Measurements from ENCODE around the gene TADA2B.

The TADA2B gene

GRCh38 chr4:7021930-7022664, 21.1 kb upstream of the TADA2B start:
- Histone ChIP-seq H3K4me2 (no peak overlapping the region), H3K36me3 (peaks cover 97 to 100% (median 99%) of the 10 kb centered on the region in 11 experiments), H3K4me1 (peaks cover 0 to 21% (median 4%) of the 10 kb centered on the region in 10 experiments; a peak in 8 of 20 replicates), H3K9ac (0 out of 22 replicates have a peak overlapping the region, but pooled peaks of 2 of the 11 experiments have one; percentile 8 to 28), H3K4me3 (no peak overlapping the region), H3K9me3 (replicated peaks in 1 of 11) (no peaks in the 10 kb centered on the region), H3K27me3 (no peaks in the 10 kb centered on the region), H3K27ac (0 out of 22 replicates have a peak overlapping the region, but pooled peaks of 2 of the 11 experiments have one; percentile 10 to 14), H4K20me1 (peaks cover 65 to 100% (median 99%) of the 10 kb centered on the region in 11 experiments)
- TF ChIP-seq Cebpa-rat (IDR thresholded peaks at IDR 0.05), result no peak

- no peak overlapping the region for H3K27ac ChIP-seq
- peaks cover 7 to 35% (median 14%) of the 10 kb centered on the region in 10 experiments for H3K4me1 ChIP-seq
- TF ChIP-seq Cebpa-rat (IDR thresholded peaks at IDR 0.05), result no peak
- H3K36me3 ChIP-seq, result peaks cover 94 to 100% (median 98%) of the 10 kb centered on the region in 11 experiments
- no peak overlapping the region for H3K4me2 ChIP-seq
- 0 out of 22 replicates have a peak overlapping the region, but pooled peaks of 1 of the 11 experiments have one; percentile 14 for H3K9ac ChIP-seq
- no peaks in the 10 kb centered on the region for H3K9me3 ChIP-seq (replicated peaks in 1 of 11)
- H3K4me3 ChIP-seq, result no peak overlapping the region
- peaks cover 65 to 100% (median 98%) of the 10 kb centered on the region in 11 experiments for H4K20me1 ChIP-seq
- H3K27me3 ChIP-seq, result no peaks in the 10 kb centered on the region
These were observed 19.7 kb upstream of the TADA2B start for GRCh38 chr4:7023486-7023885.

- Histone ChIP-seq H3K9ac (0 out of 22 replicates have a peak overlapping the region, but pooled peaks of 1 of the 11 experiments have one; percentile 14), H4K20me1 (peaks cover 68 to 100% (median 98%) of the 10 kb centered on the region in 11 experiments), H3K27me3 (no peaks in the 10 kb centered on the region), H3K4me3 (no peak overlapping the region), H3K4me1 (peaks cover 11 to 39% (median 19%) of the 10 kb centered on the region in 10 experiments), H3K9me3 (replicated peaks in 1 of 11) (no peaks in the 10 kb centered on the region), H3K36me3 (peaks cover 91 to 100% (median 98%) of the 10 kb centered on the region in 11 experiments), H3K4me2 (no peak overlapping the region), H3K27ac (no peak overlapping the region)
- no peak for TF ChIP-seq Cebpa-rat (IDR thresholded peaks at IDR 0.05)
These were observed 19.3 kb upstream of the TADA2B start for GRCh38 chr4:7023901-7024300.

DNA sequence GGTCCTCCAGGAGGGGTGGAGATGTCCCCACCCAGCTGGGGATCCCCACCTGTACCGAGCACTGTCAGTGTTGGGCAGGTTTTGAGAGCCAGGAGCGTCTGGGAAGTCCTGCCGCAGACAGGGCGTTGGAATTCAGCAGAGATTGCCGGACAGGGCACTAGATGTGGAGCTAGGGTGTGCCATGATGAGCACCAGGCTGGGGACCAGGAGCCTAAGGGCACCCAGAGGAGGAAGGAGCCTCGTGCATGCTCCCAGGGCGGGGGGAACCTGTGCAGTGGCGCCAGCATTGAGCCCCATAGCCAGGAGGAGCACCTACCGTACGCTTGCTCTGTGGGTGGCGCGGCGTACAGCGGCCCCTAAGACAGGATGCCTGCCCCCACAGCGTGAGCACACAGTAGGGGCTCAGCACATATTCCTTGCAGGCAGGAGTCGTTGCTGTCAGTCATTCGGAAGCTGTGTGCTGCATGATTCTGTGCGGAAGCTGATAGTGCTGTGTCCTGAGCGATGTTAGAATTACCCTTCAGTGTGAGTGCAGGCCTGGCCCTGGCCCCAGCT, 18.8 kb upstream of the TADA2B start:
- H3K4me1 ChIP-seq, result peaks cover 16 to 44% (median 24%) of the 10 kb centered on the region in 10 experiments
- H3K9me3 ChIP-seq (replicated peaks in 1 of 11), result no peaks in the 10 kb centered on the region
- H3K4me3 ChIP-seq, result no peak overlapping the region
- H3K27ac ChIP-seq, result no peak overlapping the region
- H3K36me3 ChIP-seq, result peaks cover 91 to 100% (median 98%) of the 10 kb centered on the region in 11 experiments
- no peak for TF ChIP-seq Cebpa-rat (IDR thresholded peaks at IDR 0.05)
- H3K27me3 ChIP-seq, result no peaks in the 10 kb centered on the region
- no peak overlapping the region for H3K4me2 ChIP-seq
- peaks cover 74 to 100% (median 98%) of the 10 kb centered on the region in 11 experiments for H4K20me1 ChIP-seq
- H3K9ac ChIP-seq, result peak overlapping the region in 2 of 11 experiments; percentile 13 to 14; a peak in 1 of 22 replicates

GRCh38 chr4:7025040-7025602, 18.1 kb upstream of the TADA2B start:
- Histone ChIP-seq H3K4me2 (no peak overlapping the region), H3K27ac (peak overlapping the region in 4 of 11 experiments; percentile 4 to 14 (median 10); a peak in 4 of 22 replicates), H3K27me3 (no peaks in the 10 kb centered on the region), H3K9me3 (replicated peaks in 1 of 11) (no peaks in the 10 kb centered on the region), H3K4me1 (peaks cover 22 to 51% (median 31%) of the 10 kb centered on the region in 10 experiments), H3K9ac (peak overlapping the region in 2 of 11 experiments; percentile 5 to 13; a peak in 2 of 22 replicates), H3K4me3 (no peak overlapping the region), H4K20me1 (peaks cover 76 to 100% (median 99%) of the 10 kb centered on the region in 11 experiments), H3K36me3 (peaks cover 94 to 100% (median 99%) of the 10 kb centered on the region in 11 experiments)
- TF ChIP-seq Cebpa-rat (IDR thresholded peaks at IDR 0.05), result no peak

GRCh38 chr4:7026107-7026506, 17.1 kb upstream of the TADA2B start:
- no peak overlapping the region for H3K27ac ChIP-seq
- no peaks in the 10 kb centered on the region for H3K27me3 ChIP-seq
- TF ChIP-seq Cebpa-rat (IDR thresholded peaks at IDR 0.05), result no peak
- H3K36me3 ChIP-seq, result peaks cover 94 to 100% (median 99%) of the 10 kb centered on the region in 11 experiments
- H3K9ac ChIP-seq, result no peak overlapping the region
- H3K9me3 ChIP-seq (replicated peaks in 1 of 11), result no peaks in the 10 kb centered on the region
- no peak overlapping the region for H3K4me3 ChIP-seq
- H4K20me1 ChIP-seq, result peaks cover 72 to 100% (median 99%) of the 10 kb centered on the region in 11 experiments
- H3K4me1 ChIP-seq, result peaks cover 22 to 61% (median 41%) of the 10 kb centered on the region in 10 experiments
- H3K4me2 ChIP-seq, result no peak overlapping the region

DNA sequence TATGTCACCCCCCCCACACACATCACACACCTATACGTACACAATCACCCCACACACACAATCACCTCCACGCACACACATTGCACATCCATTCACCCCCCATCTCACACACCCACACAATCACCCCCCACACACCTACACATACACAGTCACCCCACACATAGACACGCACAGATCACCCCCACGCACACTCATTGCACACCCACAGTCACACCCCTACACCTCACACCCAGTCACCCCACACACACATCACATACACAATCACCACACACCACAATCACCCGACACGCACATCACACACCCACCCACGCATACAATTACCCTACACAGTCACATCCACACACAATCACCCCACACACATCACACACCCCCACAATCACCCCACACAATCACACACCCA, 15.9 kb upstream of the TADA2B start:
- Histone ChIP-seq H3K4me1 (peaks cover 25 to 73% (median 52%) of the 10 kb centered on the region in 10 experiments), H3K9me3 (replicated peaks in 1 of 11) (no peaks in the 10 kb centered on the region), H3K36me3 (peaks cover 94 to 100% (median 99%) of the 10 kb centered on the region in 11 experiments), H3K27ac (no peak overlapping the region), H3K4me3 (no peak overlapping the region), H4K20me1 (peaks cover 74 to 100% (median 99%) of the 10 kb centered on the region in 11 experiments), H3K27me3 (no peaks in the 10 kb centered on the region), H3K9ac (no peak overlapping the region), H3K4me2 (peak overlapping the region in 2 of 11 experiments; percentile 6 to 73; a peak in 1 of 22 replicates)
- TF ChIP-seq Cebpa-rat (IDR thresholded peaks at IDR 0.05), result no peak

DNA sequence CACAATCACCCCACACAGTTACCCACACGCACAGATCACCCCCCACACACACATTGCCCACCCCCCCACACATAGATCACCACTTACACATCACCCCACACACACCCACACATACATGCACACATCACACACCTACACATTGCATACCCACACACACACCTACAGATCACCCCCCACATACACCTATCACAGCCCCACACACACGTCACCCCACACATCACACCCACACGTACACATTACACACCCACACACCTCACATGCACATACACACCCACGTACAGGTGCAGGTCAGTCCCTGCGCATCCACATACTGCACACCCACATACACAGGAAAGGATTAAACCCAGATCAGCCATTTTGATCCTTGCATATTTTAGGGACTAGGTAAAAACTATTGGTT, 15.3 kb upstream of the TADA2B start:
- peaks cover 93 to 100% (median 99%) of the 10 kb centered on the region in 11 experiments for H3K36me3 ChIP-seq
- peak overlapping the region in 10 of 11 experiments; percentile 6 to 73 (median 62); a peak in 14 of 22 replicates for H3K4me2 ChIP-seq
- peaks cover 25 to 77% (median 56%) of the 10 kb centered on the region in 10 experiments for H3K4me1 ChIP-seq
- no peaks in the 10 kb centered on the region for H3K27me3 ChIP-seq
- peaks cover 76 to 100% (median 98%) of the 10 kb centered on the region in 11 experiments for H4K20me1 ChIP-seq
- no peak overlapping the region; a peak in 1 of 22 replicates for H3K27ac ChIP-seq
- H3K9me3 ChIP-seq (replicated peaks in 1 of 11), result no peaks in the 10 kb centered on the region
- H3K9ac ChIP-seq, result no peak overlapping the region
- H3K4me3 ChIP-seq, result no peak overlapping the region
- TF ChIP-seq Cebpa-rat (IDR thresholded peaks at IDR 0.05), result no peak
